DOHH2 (cell line): Measurements from ENCODE around the gene HCLS1.
"Not testable (repeated sequence)": the region's sequence is repeated elsewhere in the genome, so short reads cannot be mapped to it uniquely, and the experiment has no call there.

Experiments
- H3F3A ChIP-seq: fragments of 200-600 bp; sonication (generic), shearing (Covaris generic); 2 replicates; pipeline ENCODE4 v1.6.0; 2016; ENCODE audit warnings: antibody characterized with exemption, mild to moderate bottlenecking; ENCODE audit not compliant: control insufficient read depth, insufficient read depth
- H3K27ac ChIP-seq: fragments of 200-600 bp; sonication (generic); 2 replicates; pipeline ENCODE4 v1.5.1; 2014; ENCODE audit warnings: low read depth, mild to moderate bottlenecking, low read length, moderate library complexity
- H3K27me3 ChIP-seq: fragments of 200-600 bp; sonication (generic); 2 replicates; pipeline ENCODE4 v1.6.1; 2014; ENCODE audit warnings: mild to moderate bottlenecking, low read length, mixed read lengths; ENCODE audit not compliant: control insufficient read depth
- H3K36me3 ChIP-seq: fragments of 200-600 bp; sonication (generic); 2 replicates; pipeline ENCODE4 v1.6.1; 2014; ENCODE audit warnings: mild to moderate bottlenecking, low read length, moderate library complexity, mixed read lengths; ENCODE audit not compliant: control insufficient read depth
- H3K4me1 ChIP-seq: fragments of 200-600 bp; sonication (generic); 2 replicates; pipeline ENCODE4 v1.6.1; 2014; ENCODE audit warnings: mild to moderate bottlenecking, low read length, mixed read lengths; ENCODE audit not compliant: control insufficient read depth
- H3K4me2 ChIP-seq: fragments of 200-600 bp; sonication (generic); 2 replicates; pipeline ENCODE4 v1.6.0; 2014; ENCODE audit warnings: mild to moderate bottlenecking, low read length, moderate library complexity
- H3K4me3 ChIP-seq: fragments of 200-600 bp; sonication (generic); 2 replicates; pipeline ENCODE4 v1.5.1; 2014; ENCODE audit warnings: mild to moderate bottlenecking, low read length, mixed read lengths
- H3K79me2 ChIP-seq: fragments of 200-600 bp; sonication (generic); 2 replicates; pipeline ENCODE4 v1.6.1; 2014; ENCODE audit warnings: mild to moderate bottlenecking, low read length, mixed read lengths; ENCODE audit not compliant: control insufficient read depth
- H3K9me2 ChIP-seq: fragments of 200-600 bp; sonication (generic); replicated peaks from 2 replicates; pipeline ENCODE4 v1.6.1; 2014; ENCODE audit warnings: mild to moderate bottlenecking, low read length, mixed read lengths; ENCODE audit not compliant: control insufficient read depth
- H3K9me3 ChIP-seq: fragments of 200-600 bp; sonication (generic); 2 replicates; pipeline ENCODE4 v1.6.1; 2014; ENCODE audit warnings: antibody characterized with exemption, low read length, mixed read lengths; ENCODE audit not compliant: control insufficient read depth, insufficient read depth
- H4K20me1 ChIP-seq: fragments of 200-600 bp; sonication (generic); 2 replicates; pipeline ENCODE4 v1.6.0; 2014; ENCODE audit warnings: low read depth, mild to moderate bottlenecking, antibody characterized with exemption, low read length, moderate library complexity; ENCODE audit not compliant: control insufficient read depth, insufficient read depth
- CTCF ChIP-seq: fragments of 200-600 bp; sonication (generic); IDR thresholded peaks from one replicate; pipeline ENCODE4 v1.5.1; 2014; ENCODE audit warnings: antibody characterized with exemption, mild to moderate bottlenecking, low read depth, low read length; ENCODE audit not compliant: poor library complexity, severe bottlenecking
- EZH2phosphoT487 ChIP-seq: fragments of 200-600 bp; sonication (generic); IDR thresholded peaks from 2 replicates; pipeline ENCODE4 v1.6.1; 2017; ENCODE audit warnings: borderline replicate concordance, mild to moderate bottlenecking, antibody characterized with exemption, low read length, moderate library complexity, mixed read lengths

HCLS1 gene

GRCh38 chr3:121606106-121606505, 54.6 kb downstream of the HCLS1 start:
- TF ChIP-seq EZH2phosphoT487 (no peak), CTCF (no peak)
- no peaks in the 10 kb centered on the region for H4K20me1 ChIP-seq
- H3K4me2 ChIP-seq, result no peak overlapping the region
- H3K4me3 ChIP-seq, result no peak overlapping the region
- no peaks in the 10 kb centered on the region for H3K9me2 ChIP-seq
- no peaks in the 10 kb centered on the region for H3K36me3 ChIP-seq
- H3K9me3 ChIP-seq, result no peaks in the 10 kb centered on the region
- H3K79me2 ChIP-seq, result no peaks in the 10 kb centered on the region
- H3K27me3 ChIP-seq, result no peaks in the 10 kb centered on the region
- H3K27ac ChIP-seq, result no peak overlapping the region
- no peaks in the 10 kb centered on the region for H3F3A ChIP-seq
- no peaks in the 10 kb centered on the region for H3K4me1 ChIP-seq

DNA sequence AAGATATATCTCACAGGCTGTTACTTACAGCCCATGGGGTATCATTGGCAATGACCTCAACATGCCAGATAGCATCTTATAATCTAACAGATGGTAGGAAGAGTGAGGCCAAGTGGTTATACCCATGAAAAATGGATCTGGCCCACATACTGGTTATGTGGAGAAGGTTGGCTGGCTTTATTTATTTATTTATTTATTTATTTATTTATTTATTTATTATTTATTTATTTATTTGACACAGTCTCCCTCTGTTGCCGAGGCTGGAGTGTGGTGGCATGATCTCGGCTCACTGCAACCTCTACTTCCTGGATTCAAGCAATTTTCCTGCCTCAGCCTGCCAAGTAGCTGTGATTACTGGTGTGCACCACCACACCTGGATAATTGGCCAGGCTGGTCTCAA, 55.9 kb downstream of the HCLS1 start:
- Histone ChIP-seq H3K36me3 (no peaks in the 10 kb centered on the region), H3K4me1 (no peaks in the 10 kb centered on the region), H3K4me2 (no peak overlapping the region), H4K20me1 (no peaks in the 10 kb centered on the region), H3K79me2 (no peaks in the 10 kb centered on the region), H3K27ac (no peak overlapping the region), H3K9me2 (no peaks in the 10 kb centered on the region), H3K4me3 (no peak overlapping the region), H3K27me3 (no peaks in the 10 kb centered on the region), H3K9me3 (no peaks in the 10 kb centered on the region), H3F3A (no peaks in the 10 kb centered on the region)
- TF ChIP-seq EZH2phosphoT487 (no peak), CTCF (no peak)

DNA sequence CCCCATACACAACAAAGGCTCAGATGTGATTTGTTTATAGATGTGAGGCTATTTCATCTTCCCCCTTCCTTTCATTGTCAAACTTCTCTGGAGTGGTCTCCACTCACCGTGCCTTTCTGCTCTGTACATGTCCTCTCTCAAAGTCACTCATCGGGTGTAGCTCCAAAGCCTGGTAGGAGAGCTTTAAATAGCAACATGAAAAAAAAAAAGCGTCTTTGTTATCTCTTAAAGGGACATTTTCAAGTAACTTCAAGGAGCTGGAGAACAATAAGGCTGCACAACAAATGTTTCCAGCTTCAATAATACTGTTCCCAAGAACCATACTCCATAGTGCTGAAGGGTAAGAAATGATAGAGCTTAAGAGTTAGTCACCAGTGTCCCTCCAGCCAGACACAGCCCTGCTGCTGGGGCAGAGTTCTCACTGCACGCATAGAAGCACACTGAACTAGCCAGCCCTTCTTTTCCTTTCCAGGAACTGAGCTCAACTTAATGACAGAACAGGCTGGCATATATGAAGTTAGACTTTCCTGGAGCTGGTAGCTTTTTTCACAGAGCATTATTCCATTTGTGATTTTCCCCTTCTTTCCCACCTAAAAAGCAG, 59.4 kb downstream of the HCLS1 start:
- no peak for TF ChIP-seq CTCF
- Histone ChIP-seq H3K27ac (no peak overlapping the region), H3K9me2 (no peaks in the 10 kb centered on the region)

GRCh38 chr3:121599900-121600299, 60.8 kb downstream of the HCLS1 start:
- H3K4me1 ChIP-seq, H3K79me2 ChIP-seq, H3K36me3 ChIP-seq, H3K4me2 ChIP-seq, H3K9me2 ChIP-seq, H3K27ac ChIP-seq, H3F3A ChIP-seq, H3K27me3 ChIP-seq, H3K9me3 ChIP-seq, H3K4me3 ChIP-seq, H4K20me1 ChIP-seq: not testable (repeated sequence)

More for the DNA sequence above, 59.4 kb downstream of the HCLS1 start:
- Histone ChIP-seq H3K4me2 (no peak overlapping the region), H3K4me3 (no peak overlapping the region), H3F3A (no peaks in the 10 kb centered on the region), H4K20me1 (no peaks in the 10 kb centered on the region), H3K9me3 (no peaks in the 10 kb centered on the region), H3K27me3 (no peaks in the 10 kb centered on the region), H3K79me2 (no peaks in the 10 kb centered on the region), H3K4me1 (no peaks in the 10 kb centered on the region), H3K36me3 (no peaks in the 10 kb centered on the region)
